GM18873 (cell line): ENCODE measurements around the gene CHP2.
"Not testable (repeated sequence)": the region's sequence is repeated elsewhere in the genome, so short reads cannot be mapped to it uniquely, and the experiment has no call there.

Experiments used
- ATAC-seq: cut with Tn5 transposase; IDR thresholded peaks from one replicate; pipeline ENCODE4 v1.9.1; 2021; ENCODE audit warnings: mild to moderate bottlenecking, moderate library complexity, moderate number of reproducible peaks; ENCODE audit not compliant: unreplicated experiment, low FRiP score

Gene CHP2

GRCh38 chr16:23742766-23743165 lies 12.1 kb upstream of the CHP2 start:
- no peak for ATAC-seq

- ATAC-seq, result no peak
Observed at GRCh38 chr16:23745263-23745662, 9.6 kb upstream of the CHP2 start.

GRCh38 chr16:23748630-23749029 lies 6.2 kb upstream of the CHP2 start:
- ATAC-seq, result no peak

- ATAC-seq, result not testable (repeated sequence)
Observed at GRCh38 chr16:23751053-23751452, 3.8 kb upstream of the CHP2 start.

- ATAC-seq, result no peak
Observed at GRCh38 chr16:23753908-23754593, 775 bp upstream of the CHP2 start.

- no peak for ATAC-seq
Observed at GRCh38 chr16:23755484-23755809, 621 bp downstream of the CHP2 start.

DNA sequence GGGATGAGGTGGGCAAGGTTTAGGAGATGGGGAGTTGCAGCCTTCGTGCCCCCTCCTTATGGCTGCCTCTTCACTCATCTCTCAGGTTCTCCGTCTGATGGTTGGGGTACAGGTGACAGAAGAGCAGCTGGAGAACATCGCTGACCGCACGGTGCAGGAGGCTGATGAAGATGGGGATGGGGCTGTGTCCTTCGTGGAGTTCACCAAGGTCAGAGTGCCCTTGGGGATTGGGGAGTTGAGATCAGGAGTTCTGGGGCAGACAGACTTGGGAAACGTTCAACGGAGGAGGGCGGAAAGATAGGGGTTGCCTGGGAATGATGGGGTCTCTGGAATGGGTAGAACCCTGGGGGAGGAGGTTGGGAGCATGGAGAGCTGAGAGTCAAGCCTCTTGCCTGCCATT lies 2.3 kb downstream of the CHP2 start:
- ATAC-seq, result no peak

GRCh38 chr16:23757937-23758619 lies 3.3 kb downstream of the CHP2 start:
- ATAC-seq, result no peak

- no peak for ATAC-seq
Observed at GRCh38 chr16:23765933-23766332, 11.1 kb downstream of the CHP2 start.

DNA sequence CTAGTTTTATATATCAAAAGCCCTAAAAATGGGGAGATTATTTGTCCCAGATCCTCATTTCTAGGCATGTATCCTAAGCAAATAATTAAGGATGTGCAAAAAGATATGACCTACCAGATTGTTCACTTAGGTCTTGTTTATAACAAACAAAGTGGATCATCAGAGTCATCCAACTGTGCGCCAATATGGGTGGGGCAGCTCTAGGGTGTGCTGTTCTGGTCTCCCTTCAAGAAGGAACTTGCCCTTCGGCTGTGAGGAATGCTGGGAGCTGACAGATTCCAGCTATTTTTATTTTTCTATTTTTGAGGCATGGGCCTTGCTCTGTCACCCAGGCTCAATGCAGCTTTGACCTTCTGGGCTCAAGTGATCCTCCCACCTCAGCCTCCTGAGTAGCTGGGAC lies 13.8 kb downstream of the CHP2 start:
- no peak for ATAC-seq

DNA sequence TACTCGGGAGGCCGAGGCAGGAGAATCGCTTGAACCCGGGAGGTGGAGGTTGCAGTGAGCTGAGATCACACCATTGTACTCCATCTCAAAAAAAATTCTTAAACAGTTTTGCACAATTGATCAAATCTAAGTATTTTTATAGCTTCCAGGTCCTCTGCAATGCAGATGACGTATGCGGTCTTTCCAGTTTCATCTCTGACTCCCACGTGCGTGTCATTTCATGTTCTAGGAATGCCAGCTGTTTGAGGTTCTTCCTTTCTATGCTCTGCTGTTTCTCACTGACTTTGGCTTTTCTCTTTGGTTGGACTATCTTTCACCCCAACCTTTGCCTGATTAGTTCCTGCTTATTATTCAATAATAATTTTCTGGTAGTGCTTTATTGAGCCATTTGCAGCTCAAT lies 16.2 kb downstream of the CHP2 start:
- ATAC-seq, result no peak

DNA sequence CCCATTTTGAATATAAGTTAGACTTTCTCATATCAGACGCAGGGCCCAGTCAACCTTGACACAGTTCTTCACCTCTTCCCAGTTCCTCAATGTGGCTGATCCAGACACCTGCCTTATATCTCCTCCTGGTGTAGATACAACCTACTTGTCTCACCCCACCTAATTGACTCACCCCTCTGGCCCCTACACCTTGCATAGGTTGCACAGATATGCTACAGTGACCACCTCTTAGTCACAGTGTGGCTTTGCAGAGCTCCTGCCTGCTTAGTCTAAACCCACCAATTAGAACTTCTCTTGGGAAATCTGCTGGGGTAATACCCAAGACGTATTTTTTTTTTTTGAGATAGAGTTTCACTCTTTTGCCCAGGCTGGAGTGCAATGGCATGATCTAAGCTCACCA lies 16.8 kb downstream of the CHP2 start:
- ATAC-seq, result no peak

GRCh38 chr16:23773339-23773738 lies 18.5 kb downstream of the CHP2 start:
- no peak for ATAC-seq

DNA sequence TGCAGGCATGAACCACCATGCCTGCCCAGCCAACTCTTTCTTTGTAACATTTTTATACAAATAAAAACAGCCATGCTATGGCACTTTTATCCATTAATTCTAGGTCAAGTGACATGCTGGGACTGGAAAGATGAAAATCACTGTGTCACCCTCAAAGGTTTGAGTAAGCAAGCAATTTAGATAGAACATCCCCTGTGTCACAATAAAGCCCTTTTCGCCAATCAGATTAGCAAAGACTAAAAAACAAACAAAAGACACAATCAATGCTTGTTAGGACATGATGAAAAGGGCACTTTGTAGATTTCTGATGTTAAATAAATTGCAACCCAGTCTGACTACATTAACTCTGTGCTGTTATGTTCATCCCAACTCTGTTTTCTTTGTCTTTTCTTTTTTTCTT lies 26.4 kb downstream of the CHP2 start:
- ATAC-seq, result no peak

GRCh38 chr16:23784811-23785447 lies 30.1 kb downstream of the CHP2 start:
- no peak for ATAC-seq

- no peak for ATAC-seq
Observed at GRCh38 chr16:23785842-23786241, 31.0 kb downstream of the CHP2 start.

DNA sequence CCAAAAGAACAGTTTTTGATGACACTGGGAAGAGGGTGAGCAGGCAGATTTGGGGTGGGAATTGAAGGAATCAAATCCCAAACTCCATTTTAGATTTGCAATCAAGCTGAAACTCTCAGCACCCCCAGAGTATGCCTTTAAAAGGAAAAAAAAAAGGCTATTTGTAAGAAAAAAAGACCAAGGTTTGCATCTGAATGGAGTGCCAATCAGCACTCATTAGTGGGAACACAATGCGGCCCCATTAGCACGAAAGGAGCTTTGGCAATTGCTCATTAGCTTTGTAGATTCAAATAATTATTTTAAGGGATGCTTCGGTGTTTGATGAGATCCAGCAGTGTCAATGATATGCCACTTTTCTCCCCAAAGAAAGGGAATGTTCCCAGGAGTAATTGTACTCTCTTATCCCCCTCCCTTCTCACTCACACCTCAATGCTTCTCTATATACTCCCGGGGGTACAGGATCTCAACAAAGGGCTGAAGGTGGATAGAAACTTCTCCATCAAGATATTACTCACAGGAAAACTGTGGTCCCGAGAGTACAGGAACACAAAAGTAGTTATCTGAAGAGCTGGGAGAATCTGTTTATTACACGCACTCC lies 32.2 kb downstream of the CHP2 start:
- ATAC-seq, result no peak

- ATAC-seq, result no peak
Observed at GRCh38 chr16:23788685-23789084, 33.9 kb downstream of the CHP2 start.

DNA sequence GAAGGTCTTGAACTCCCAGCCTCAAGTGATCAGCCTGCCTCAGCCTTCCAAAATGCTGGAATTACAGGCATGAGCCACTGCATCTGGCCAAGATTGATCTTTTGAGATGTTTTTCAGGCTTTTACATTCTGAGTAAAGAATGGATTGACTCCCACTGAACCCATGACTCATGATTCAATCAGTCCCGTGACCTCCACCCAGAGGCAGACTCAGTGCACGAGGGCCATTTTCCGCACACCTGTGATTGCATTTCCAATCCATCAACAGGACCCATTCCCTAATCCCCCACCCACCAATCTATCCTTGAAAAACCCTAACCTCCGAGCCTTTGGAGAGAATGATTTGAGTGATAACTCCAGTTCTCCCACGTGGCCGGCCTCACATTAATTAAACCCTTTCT lies 40.6 kb downstream of the CHP2 start:
- no peak for ATAC-seq

- no peak for ATAC-seq
Observed at GRCh38 chr16:23796941-23797340, 42.1 kb downstream of the CHP2 start.

GRCh38 chr16:23801378-23801777 lies 46.6 kb downstream of the CHP2 start:
- no peak for ATAC-seq

DNA sequence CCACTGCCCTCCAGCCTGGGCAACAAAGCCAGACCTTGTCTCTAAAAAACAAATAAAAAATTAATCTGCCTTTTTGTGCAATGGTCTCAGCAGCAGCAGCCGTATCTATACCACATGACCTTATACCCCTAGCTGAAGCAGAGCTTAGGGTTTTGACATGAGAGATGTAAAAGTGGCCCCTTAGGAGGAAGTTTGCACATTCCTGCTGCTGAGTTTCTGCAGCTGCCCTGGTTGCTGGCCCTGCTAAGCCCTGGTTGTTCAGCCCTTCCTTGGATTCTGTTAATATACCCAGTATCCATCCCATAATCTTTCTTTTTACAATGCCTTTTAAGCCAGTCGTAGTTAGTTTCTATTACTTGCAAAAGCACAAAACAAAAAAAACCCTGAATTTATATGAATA lies 48.0 kb downstream of the CHP2 start:
- ATAC-seq, result no peak
